OCI-LY7 (cell line): ENCODE measurements around the gene EOLA1.
"Not testable (repeated sequence)": the region's sequence is repeated elsewhere in the genome, so short reads cannot be mapped to it uniquely, and the experiment has no call there.

Experiments used
- EZH2phosphoT487 ChIP-seq: fragments of 200-600 bp; sonication (generic); IDR thresholded peaks from 2 replicates; pipeline ENCODE4 v1.6.1; 2018; ENCODE audit warnings: low read depth, borderline replicate concordance, mild to moderate bottlenecking, mixed run types, antibody characterized with exemption, low read length, moderate library complexity, mixed read lengths
- TF ChIP-seq, protein P1 (sequence below): fragments of 200-600 bp; sonication (generic); conservative IDR thresholded peaks from 2 replicates; pipeline ENCODE4 v1.5.1; 2014; ENCODE audit warnings: mild to moderate bottlenecking, antibody characterized with exemption, low read length, moderate library complexity, mixed read lengths

DNA sequence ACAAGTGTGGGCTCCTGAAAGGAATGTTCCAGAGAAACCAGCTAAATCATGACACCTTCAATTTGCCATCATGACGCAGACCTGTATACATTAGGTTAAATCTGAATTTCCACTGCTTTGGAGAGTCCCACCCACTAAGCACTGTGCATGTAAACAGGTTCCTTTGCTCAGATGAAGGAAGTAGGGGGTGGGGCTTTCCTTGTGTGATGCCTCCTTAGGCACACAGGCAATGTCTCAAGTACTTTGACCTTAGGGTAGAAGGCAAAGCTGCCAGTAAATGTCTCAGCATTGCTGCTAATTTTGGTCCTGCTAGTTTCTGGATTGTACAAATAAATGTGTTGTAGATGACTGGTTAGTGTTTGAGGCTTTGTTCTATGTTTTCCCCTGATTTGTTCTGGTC, 6.2 kb downstream of the EOLA1 start:
- TF ChIP-seq, protein P1, sequence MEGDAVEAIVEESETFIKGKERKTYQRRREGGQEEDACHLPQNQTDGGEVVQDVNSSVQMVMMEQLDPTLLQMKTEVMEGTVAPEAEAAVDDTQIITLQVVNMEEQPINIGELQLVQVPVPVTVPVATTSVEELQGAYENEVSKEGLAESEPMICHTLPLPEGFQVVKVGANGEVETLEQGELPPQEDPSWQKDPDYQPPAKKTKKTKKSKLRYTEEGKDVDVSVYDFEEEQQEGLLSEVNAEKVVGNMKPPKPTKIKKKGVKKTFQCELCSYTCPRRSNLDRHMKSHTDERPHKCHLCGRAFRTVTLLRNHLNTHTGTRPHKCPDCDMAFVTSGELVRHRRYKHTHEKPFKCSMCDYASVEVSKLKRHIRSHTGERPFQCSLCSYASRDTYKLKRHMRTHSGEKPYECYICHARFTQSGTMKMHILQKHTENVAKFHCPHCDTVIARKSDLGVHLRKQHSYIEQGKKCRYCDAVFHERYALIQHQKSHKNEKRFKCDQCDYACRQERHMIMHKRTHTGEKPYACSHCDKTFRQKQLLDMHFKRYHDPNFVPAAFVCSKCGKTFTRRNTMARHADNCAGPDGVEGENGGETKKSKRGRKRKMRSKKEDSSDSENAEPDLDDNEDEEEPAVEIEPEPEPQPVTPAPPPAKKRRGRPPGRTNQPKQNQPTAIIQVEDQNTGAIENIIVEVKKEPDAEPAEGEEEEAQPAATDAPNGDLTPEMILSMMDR: not testable (repeated sequence)
- TF ChIP-seq EZH2phosphoT487: not testable (repeated sequence)
